Heart right ventricle (tissue), 16 donors: ENCODE results near the gene UNC13C. TPM values are rescaled to one million over a fixed set of nuclear protein-coding genes. Genes with fewer than 3 reads are reported as not detected.

Experiments
- ATAC-seq, 8 donors: fragments of 200-7000 bp; cut with Tn5 transposase; one replicate each; pipeline ENCODE4 v1.9.1; 2020; ENCODE audit warnings: mild to moderate bottlenecking in 8 of 8, moderate library complexity in 8 of 8, moderate number of reproducible peaks in 1 of 8
- DNase-seq, 2 donors: peaks; one replicate each; pipeline ENCODE4 v3.0.0-alpha.2; 2020
- H3K27ac ChIP-seq, 10 donors: fragments of 200-600 bp; sonication (generic) in 2 of 10; one replicate each; pipeline versions ENCODE4 v1.5.0 to v1.8.0; 2020 to 2022; ENCODE audit warnings: mild to moderate bottlenecking in 3 of 10
- H3K27me3 ChIP-seq, 7 donors: fragments of 200-600 bp; one replicate each; pipeline ENCODE4 v1.8.0; 2021 to 2022; ENCODE audit warnings: mild to moderate bottlenecking in 2 of 7
- H3K36me3 ChIP-seq, 9 donors: fragments of 200-600 bp; sonication (generic) in 1 of 9; one replicate each; pipeline versions ENCODE4 v1.5.0 to v1.8.0; 2020 to 2022; ENCODE audit warnings: mild to moderate bottlenecking in 2 of 9
- H3K4me1 ChIP-seq, 9 donors: fragments of 200-600 bp; sonication (generic) in 1 of 9; one replicate each; pipeline versions ENCODE4 v1.5.0 to v1.8.0; 2020 to 2022; ENCODE audit warnings: mild to moderate bottlenecking in 4 of 9
- H3K4me3 ChIP-seq, 10 donors: fragments of 200-600 bp; sonication (generic) in 2 of 10; one replicate each; pipeline versions ENCODE4 v1.5.0 to v1.8.0; 2020 to 2022; ENCODE audit warnings: mild to moderate bottlenecking in 7 of 10, moderate library complexity in 2 of 10
- H3K9me3 ChIP-seq, 11 donors: fragments of 200-600 bp in 10 of 11; sonication (generic) in 2 of 11; one replicate each; pipeline versions ENCODE4 v1.5.0 to v1.8.0; 2013 to 2022; ENCODE audit warnings: mild to moderate bottlenecking in 2 of 11, control low read depth in 1 of 11, moderate library complexity in 1 of 11
- WGBS, 2 donors: extraction: QIAGEN DNeasy Blood & Tissue Kit; methylation state at CpG; one replicate each; pipeline ENCODE4 v1.1.7; 2013; ENCODE audit warnings: inconsistent platforms in 1 of 2; 5-methylcytosine and 5-hydroxymethylcytosine counted together
- intact Hi-C, 10 donors: fragments of 100-400 bp; cut with DNase I; formaldehyde crosslinking; loops; one replicate each; pipeline versions ENCODE4 v1.11.1 to v1.14.2; 2022
- polyA plus RNA-seq, 2 donors: library from polyadenylated mRNA; stranded (reverse); fragments of 200-250 nt; gene quantifications; one replicate each; pipeline ENCODE4 v1.2.3, GENCODE V29; 2013
- total RNA-seq, 10 donors: library from RNA; stranded (reverse); fragmentation: NEBNext Ultra II Directional in 3 of 10; extraction: Animal tissue kit (Norgen Biotek cat#: 25700) in 3 of 10; gene quantifications; one replicate each; pipeline versions ENCODE4 v1.2.1 to v1.2.4, GENCODE V29; 2021 to 2023
- TF ChIP-seq, protein P1 (sequence below), 9 donors: fragments of 200-600 bp; sonication (generic) in 2 of 9; IDR thresholded peaks; one replicate each; pipeline versions ENCODE4 v1.5.0 to v1.8.0; 2021 to 2022; ENCODE audit warnings: antibody characterized with exemption in 9 of 9, mild to moderate bottlenecking in 5 of 9, moderate library complexity in 1 of 9
- donor health status: Arrhythmogenic right ventricular cardiomyopathy.
- donor health status: ischemic (EF 13 %, LVEDD 7.1; RV severe dilation, severe dysfunction).
- donor health status: healthy with polysubstance abuse.
- donor health status: DM: no; HTN: yes; CAD: no.
- donor health status: DM: no; HTN: no; CAD: no.
- donor health status: ischemic (EF 25% LVEDD 6.9; RV normal size, moderate dysfunction).
- donor health status: ischemic (EF 25% LVEDD 5.7; RV mildly dilated, moderate dysfunction).
- donor health status: healthy.
- donor health status: DM: yes; HTN: yes; CAD: no.
- donor health status: Ischemic cardiomyopathy.
- donor health status: ischemic (EF 35%, LVEDD 5.7; RV mildly dilated, moderate dysfunction).
- donor health status: nonischemic (EF 11% LVEDD 7.7; RV severe dilation, severe dysfunction).
- donor health status: DM: yes; HTN: yes; CAD: no.
- donor health status: PGD.
- donor health status: ischemic (EF 29% LVEDD 5.4; RV normal size, mild dysfunction).
- donor health status: nonischemic (EF 23%, LVEDD 6.1; RV moderate dilation, normal function).

UNC13C gene
- total and polyA plus RNA-seq, 12 donors = 0.04 to 0.85 (median 0.19) TPM; not detected in 5

DNA sequence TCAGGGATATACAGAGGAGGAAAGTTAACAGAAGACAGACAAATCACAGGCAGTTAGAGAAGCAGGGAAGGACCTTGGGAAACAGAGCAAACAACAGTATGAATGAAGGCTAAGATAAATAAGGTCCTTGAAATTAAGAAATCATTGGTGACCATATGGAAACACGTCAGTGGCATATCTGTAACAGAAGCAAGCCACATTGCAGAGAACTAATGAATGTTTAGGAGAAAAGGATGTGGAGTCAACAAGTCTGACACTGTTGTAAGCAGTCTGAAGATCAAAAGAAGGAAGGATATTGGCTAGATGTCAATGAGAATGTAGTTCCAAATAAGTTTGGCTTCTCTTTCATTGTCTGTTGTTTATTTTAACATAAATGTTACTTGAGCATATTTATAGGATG is 542.4 kb downstream of the UNC13C start:
- TF ChIP-seq, protein P1, sequence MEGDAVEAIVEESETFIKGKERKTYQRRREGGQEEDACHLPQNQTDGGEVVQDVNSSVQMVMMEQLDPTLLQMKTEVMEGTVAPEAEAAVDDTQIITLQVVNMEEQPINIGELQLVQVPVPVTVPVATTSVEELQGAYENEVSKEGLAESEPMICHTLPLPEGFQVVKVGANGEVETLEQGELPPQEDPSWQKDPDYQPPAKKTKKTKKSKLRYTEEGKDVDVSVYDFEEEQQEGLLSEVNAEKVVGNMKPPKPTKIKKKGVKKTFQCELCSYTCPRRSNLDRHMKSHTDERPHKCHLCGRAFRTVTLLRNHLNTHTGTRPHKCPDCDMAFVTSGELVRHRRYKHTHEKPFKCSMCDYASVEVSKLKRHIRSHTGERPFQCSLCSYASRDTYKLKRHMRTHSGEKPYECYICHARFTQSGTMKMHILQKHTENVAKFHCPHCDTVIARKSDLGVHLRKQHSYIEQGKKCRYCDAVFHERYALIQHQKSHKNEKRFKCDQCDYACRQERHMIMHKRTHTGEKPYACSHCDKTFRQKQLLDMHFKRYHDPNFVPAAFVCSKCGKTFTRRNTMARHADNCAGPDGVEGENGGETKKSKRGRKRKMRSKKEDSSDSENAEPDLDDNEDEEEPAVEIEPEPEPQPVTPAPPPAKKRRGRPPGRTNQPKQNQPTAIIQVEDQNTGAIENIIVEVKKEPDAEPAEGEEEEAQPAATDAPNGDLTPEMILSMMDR (IDR thresholded peaks at IDR 0.05) = no peak
- no peaks in the 10 kb centered on the region for H3K27me3 ChIP-seq
- no peaks in the 10 kb centered on the region for H3K4me1 ChIP-seq
- intact Hi-C loops = no loop called here
- DNase-seq (no peak), ATAC-seq (no peak)
- no peak overlapping the region for H3K27ac ChIP-seq
- H3K36me3 ChIP-seq = no peaks in the 10 kb centered on the region
- WGBS, 2 donors = 50% methylated on average over 1 of the region's 1 CpG
- H3K9me3 ChIP-seq = no peaks in the 10 kb centered on the region
- no peak overlapping the region for H3K4me3 ChIP-seq

DNA sequence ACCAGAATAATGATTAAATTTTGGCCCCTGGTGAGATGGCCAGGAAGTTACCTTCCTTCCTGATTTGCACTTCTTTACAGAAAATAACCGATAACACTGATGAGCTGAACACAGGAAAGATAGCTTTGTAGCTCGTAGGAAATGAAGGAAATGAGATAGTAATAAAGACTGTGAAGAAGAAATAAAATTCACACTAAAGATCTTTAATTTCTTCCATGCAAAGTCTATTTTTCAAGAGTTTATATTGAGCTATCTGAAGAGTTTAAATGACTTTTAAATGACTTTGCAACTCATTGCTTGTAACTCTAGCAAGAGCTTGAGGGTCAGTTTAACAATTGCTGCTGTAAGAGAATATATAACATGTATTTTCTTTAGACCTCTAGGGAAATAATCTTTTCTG is 543.0 kb downstream of the UNC13C start:
- Histone ChIP-seq H3K9me3 (no peaks in the 10 kb centered on the region), H3K4me3 (no peak overlapping the region), H3K36me3 (no peaks in the 10 kb centered on the region), H3K4me1 (no peaks in the 10 kb centered on the region), H3K27ac (no peak overlapping the region), H3K27me3 (no peaks in the 10 kb centered on the region)
- DNase-seq (no peak), ATAC-seq (no peak)
- TF ChIP-seq, protein P1 (IDR thresholded peaks at IDR 0.05) = no peak
- intact Hi-C loops = no loop called here
- WGBS, 2 donors = 46 to 54% methylated on average over 2 of the region's 2 CpGs

DNA sequence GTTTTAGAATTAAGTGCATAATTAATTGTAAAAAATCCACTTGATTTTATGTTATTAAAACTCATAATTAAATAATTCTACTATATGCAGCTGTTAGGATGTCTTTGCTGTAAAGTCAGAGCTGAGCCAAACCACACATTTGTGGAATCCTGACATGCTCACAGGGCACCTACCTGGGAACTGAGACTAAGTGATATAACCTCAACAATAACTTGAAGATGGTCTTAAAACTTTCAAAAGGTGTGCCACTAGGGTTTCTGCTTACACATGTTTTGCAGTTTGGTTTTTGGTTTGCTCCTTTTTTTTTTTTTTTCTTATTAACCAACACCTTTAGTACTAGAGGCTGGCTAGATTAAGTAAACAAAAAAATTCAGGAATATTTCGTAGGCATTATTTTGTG is 549.8 kb downstream of the UNC13C start:
- Histone ChIP-seq H3K4me3 (no peak overlapping the region), H3K4me1 (no peaks in the 10 kb centered on the region), H3K27me3 (peaks cover 0 to 4% (median 0%) of the 10 kb centered on the region in 7 donors), H3K36me3 (no peaks in the 10 kb centered on the region), H3K27ac (no peak overlapping the region), H3K9me3 (no peaks in the 10 kb centered on the region)
- ATAC-seq (no peak), DNase-seq (no peak)
- TF ChIP-seq, protein P1 (IDR thresholded peaks at IDR 0.05) = no peak
- intact Hi-C loops = no loop called here
- 74 to 80% methylated on average over 1 of the region's 1 CpG for WGBS, 2 donors

DNA sequence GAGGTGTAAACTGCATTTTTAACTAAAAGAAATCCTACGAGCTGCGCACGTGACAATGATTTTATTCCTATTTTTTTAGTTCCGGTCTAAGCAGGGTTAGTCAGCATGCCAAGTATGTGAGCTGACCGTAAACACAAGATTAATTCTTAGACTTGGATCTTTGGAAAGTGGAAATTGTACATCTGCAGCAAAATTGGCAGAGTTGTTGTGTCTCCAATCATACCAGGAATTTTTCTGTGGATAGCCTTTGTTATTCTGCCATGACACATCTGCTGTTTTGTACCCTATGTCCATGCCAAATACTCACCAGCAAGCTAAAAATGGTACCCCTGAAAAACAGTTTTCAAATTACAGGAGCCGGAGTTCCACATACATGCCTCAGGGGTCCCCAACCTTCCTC is 562.5 kb downstream of the UNC13C start:
- Histone ChIP-seq H3K27me3 (no peaks in the 10 kb centered on the region), H3K4me3 (no peak overlapping the region), H3K36me3 (no peaks in the 10 kb centered on the region), H3K27ac (no peak overlapping the region), H3K4me1 (no peaks in the 10 kb centered on the region), H3K9me3 (peaks cover 0 to 63% (median 14%) of the 10 kb centered on the region in 11 donors)
- ATAC-seq (no peak), DNase-seq (no peak)
- TF ChIP-seq, protein P1 (IDR thresholded peaks at IDR 0.05) = no peak
- 59 to 71% methylated on average over 6 of the region's 6 CpGs for WGBS, 2 donors
- intact Hi-C loops = no loop called here
